NCI-H2196 treated with DMSO at 0.1 percent for 48 hours (cell line): ENCODE results near the gene TMEM19.
"Not testable (repeated sequence)": the region's sequence is repeated elsewhere in the genome, so short reads cannot be mapped to it uniquely, and the experiment has no call there.

Source experiments
- DNase-seq: peaks from one replicate; lab custom pipeline; 2025; ENCODE audit not compliant: unreplicated experiment; lab: John Stamatoyannopoulos, UW

Gene TMEM19

GRCh38 chr12:71665090-71665463 lies 20.8 kb upstream of the TMEM19 start:
- no peak for DNase-seq

GRCh38 chr12:71666259-71666658 lies 19.6 kb upstream of the TMEM19 start:
- DNase-seq, result no peak

GRCh38 chr12:71671311-71671710 lies 14.6 kb upstream of the TMEM19 start:
- no peak for DNase-seq

- peak; percentile 17 for DNase-seq
Measured at GRCh38 chr12:71671816-71672215, 14.1 kb upstream of the TMEM19 start.

GRCh38 chr12:71682466-71682865 lies 3.4 kb upstream of the TMEM19 start:
- DNase-seq, result no peak

- DNase-seq, result no peak
Measured at GRCh38 chr12:71683633-71684032, 2.2 kb upstream of the TMEM19 start.

GRCh38 chr12:71684081-71684480 lies 1.8 kb upstream of the TMEM19 start:
- DNase-seq, result no peak

- DNase-seq, result no peak
Measured at GRCh38 chr12:71685312-71685906, 473 bp upstream of the TMEM19 start.

- DNase-seq, result no peak
Measured at GRCh38 chr12:71686658-71687025, 760 bp downstream of the TMEM19 start.

GRCh38 chr12:71687172-71687571 lies 1.3 kb downstream of the TMEM19 start:
- not testable (repeated sequence) for DNase-seq

- no peak for DNase-seq
Measured at GRCh38 chr12:71688961-71689570, 3.2 kb downstream of the TMEM19 start.

GRCh38 chr12:71691504-71692129 lies 5.7 kb downstream of the TMEM19 start:
- peak; percentile 45 for DNase-seq

GRCh38 chr12:71693126-71693525 lies 7.2 kb downstream of the TMEM19 start:
- no peak for DNase-seq

- DNase-seq, result not testable (repeated sequence)
Measured at GRCh38 chr12:71693651-71694050, 7.8 kb downstream of the TMEM19 start.

GRCh38 chr12:71694099-71694820 lies 8.4 kb downstream of the TMEM19 start:
- DNase-seq, result no peak

GRCh38 chr12:71695782-71696181 lies 9.9 kb downstream of the TMEM19 start:
- DNase-seq, result no peak

- DNase-seq, result not testable (repeated sequence)
Measured at GRCh38 chr12:71702181-71702580, 16.3 kb downstream of the TMEM19 start.

GRCh38 chr12:71702590-71702989 lies 16.7 kb downstream of the TMEM19 start:
- no peak for DNase-seq

GRCh38 chr12:71703206-71703605 lies 17.3 kb downstream of the TMEM19 start:
- no peak for DNase-seq

- no peak for DNase-seq
Measured at GRCh38 chr12:71704920-71705319, 19.0 kb downstream of the TMEM19 start.

- DNase-seq, result no peak
Measured at GRCh38 chr12:71708658-71709057, 22.8 kb downstream of the TMEM19 start.
